ENCODE results near the gene TNFAIP2. TPM values are rescaled to one million over a fixed set of nuclear protein-coding genes. Genes with fewer than 3 reads are reported as not detected.

TNFAIP2 gene
- total and polyA plus RNA-seq, 4 donors: 8.9 to 32.0 (median 22.4) TPM

- Histone ChIP-seq H3K4me3 (ENCODE audit: low read depth in 1 of 3, low read length in 3 of 3) (no peak overlapping the region), H3K4me1 (ENCODE audit: control insufficient read depth in 4 of 4, insufficient read depth in 4 of 4, low read length in 3 of 4) (peaks cover 0 to 2% (median 0%) of the 10 kb centered on the region in 4 donors)
- 91% methylated on average over 5 of the region's 5 CpGs for WGBS
Measured at GRCh38 chr14:103180331-103180730, 57.1 kb downstream of the TNFAIP2 start.

More at GRCh38 chr14:103180331-103180730, 57.1 kb downstream of the TNFAIP2 start:
- no peak for DNase-seq (ENCODE audit: low spot score)
- TF ChIP-seq CTCF (IDR thresholded peaks at IDR 0.05; ENCODE audit: low read depth, low read length, missing input control) (no peak), ZBTB33 (IDR thresholded peaks at IDR 0.05) (no peak), FOXA2 (IDR thresholded peaks at IDR 0.05) (no peak), SP1 (IDR thresholded peaks at IDR 0.05) (no peak), HNF4G (IDR thresholded peaks at IDR 0.05) (no peak), GABPA (IDR thresholded peaks at IDR 0.05 in 1 of 2, conservative IDR thresholded peaks at IDR 0.05 in 1 of 2) (no peak), TAF1 (conservative IDR thresholded peaks at IDR 0.05) (no peak), EGR1 (IDR thresholded peaks at IDR 0.05; ENCODE audit: low read depth in 2 of 2) (no peak), JUND (IDR thresholded peaks at IDR 0.05) (no peak), HNF4A (conservative IDR thresholded peaks at IDR 0.05) (no peak), RAD21 (IDR thresholded peaks at IDR 0.05) (no peak), NR2F2 (IDR thresholded peaks at IDR 0.05) (no peak), ATF3 (IDR thresholded peaks at IDR 0.05) (no peak), YY1 (IDR thresholded peaks at IDR 0.05) (no peak), FOXA1 (IDR thresholded peaks at IDR 0.05) (no peak), RXRA (IDR thresholded peaks at IDR 0.05) (no peak), REST (IDR thresholded peaks at IDR 0.05) (no peak)
- TF ChIP-seq, protein P1, sequence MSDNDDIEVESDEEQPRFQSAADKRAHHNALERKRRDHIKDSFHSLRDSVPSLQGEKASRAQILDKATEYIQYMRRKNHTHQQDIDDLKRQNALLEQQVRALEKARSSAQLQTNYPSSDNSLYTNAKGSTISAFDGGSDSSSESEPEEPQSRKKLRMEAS (IDR thresholded peaks at IDR 0.05): no peak
- Histone ChIP-seq H3K9me3 (ENCODE audit: control insufficient read depth in 4 of 4, low read length in 3 of 4) (no peaks in the 10 kb centered on the region), H3K27me3 (ENCODE audit: control insufficient read depth in 4 of 4, insufficient read depth in 4 of 4, low read length in 3 of 4) (no peaks in the 10 kb centered on the region), H3K9ac (ENCODE audit: low read depth in 1 of 2, low read length in 2 of 2) (no peak overlapping the region), H3K27ac (ENCODE audit: low read depth in 1 of 2, low read length in 2 of 2) (no peak overlapping the region), H3K36me3 (ENCODE audit: control insufficient read depth in 4 of 4, insufficient read depth in 3 of 4, low read depth in 1 of 4, low read length in 3 of 4) (no peaks in the 10 kb centered on the region)

Data from liver (tissue), 9 donors.